Epidermal melanocyte (primary cell): Measurements from ENCODE around the gene GDF2.
A peak's percentile ranks its signal among the peaks of the same experiment; 100 is the strongest.

Experiments
- DNase-seq: peaks from one replicate; pipeline ENCODE4 v3.0.0; 2011; ENCODE audit warnings: low spot score; ENCODE audit not compliant: insufficient read length

GDF2 gene

DNA sequence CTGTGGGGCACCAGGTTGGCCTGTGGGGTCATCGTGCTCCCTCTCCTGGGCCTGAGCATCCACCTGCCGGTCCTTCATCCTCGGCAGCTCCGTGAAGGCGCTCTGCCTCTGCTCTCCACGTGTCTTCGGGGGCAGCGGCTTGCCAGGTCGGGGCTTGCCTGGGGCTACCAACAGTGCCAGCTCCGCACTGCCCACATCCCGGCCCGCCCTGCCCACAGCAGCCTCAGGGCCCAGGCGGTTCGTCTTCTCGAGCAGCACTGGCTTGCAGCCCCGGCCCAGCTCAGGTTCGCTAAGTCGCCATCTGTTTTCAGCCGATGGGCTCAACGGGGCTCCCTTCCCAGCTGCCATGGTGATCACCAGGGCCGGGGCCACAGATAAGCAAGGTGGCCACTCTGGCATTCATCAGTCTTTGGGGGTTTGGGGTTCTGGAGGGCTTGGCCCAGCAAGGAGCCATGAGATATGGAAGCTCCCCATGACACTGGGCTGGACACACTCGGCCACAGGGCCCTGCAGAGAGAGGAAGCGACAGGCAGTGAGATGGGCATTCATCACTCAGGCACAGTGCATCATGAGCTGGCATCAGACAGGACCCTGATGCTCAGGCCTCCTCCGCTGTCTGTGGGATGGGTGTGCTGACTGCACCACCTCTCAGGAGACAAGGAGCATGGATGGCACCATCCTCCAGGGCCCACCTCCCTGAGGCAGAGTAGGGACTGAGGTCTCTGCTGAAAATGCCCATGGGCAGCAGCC lies 46.4 kb downstream of the GDF2 start:
- no peak for DNase-seq

DNA sequence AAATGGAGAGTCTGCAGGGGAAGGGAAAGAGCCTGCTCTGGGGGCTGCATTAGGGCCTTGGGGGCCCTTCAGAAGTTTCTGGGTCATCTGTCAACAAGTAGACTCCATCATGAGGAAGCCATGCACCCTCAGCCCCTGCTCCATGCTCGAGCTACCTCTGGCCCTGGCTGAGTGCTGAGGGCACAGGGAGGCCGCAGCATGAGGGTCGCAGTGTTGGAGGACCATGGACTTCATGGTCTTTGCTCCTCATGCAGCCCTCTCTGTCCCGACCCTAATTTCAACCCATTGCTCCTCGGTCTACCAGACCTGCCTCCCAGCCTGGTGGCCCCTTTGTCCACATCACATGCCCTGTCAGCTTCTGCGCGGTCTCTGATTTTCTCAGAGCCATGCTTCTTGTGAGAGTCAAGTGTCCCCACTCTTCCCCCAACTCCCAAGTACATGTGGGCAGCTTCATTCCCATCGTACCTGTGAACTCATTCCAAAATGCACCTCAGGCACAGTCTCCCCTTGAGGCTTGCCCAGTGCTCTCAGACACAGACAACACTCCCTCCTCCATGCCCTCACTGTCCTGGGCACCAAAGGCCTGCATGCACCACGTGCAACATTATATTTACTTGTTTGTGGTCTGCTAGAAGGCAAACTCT lies 47.1 kb downstream of the GDF2 start:
- DNase-seq, result no peak

DNA sequence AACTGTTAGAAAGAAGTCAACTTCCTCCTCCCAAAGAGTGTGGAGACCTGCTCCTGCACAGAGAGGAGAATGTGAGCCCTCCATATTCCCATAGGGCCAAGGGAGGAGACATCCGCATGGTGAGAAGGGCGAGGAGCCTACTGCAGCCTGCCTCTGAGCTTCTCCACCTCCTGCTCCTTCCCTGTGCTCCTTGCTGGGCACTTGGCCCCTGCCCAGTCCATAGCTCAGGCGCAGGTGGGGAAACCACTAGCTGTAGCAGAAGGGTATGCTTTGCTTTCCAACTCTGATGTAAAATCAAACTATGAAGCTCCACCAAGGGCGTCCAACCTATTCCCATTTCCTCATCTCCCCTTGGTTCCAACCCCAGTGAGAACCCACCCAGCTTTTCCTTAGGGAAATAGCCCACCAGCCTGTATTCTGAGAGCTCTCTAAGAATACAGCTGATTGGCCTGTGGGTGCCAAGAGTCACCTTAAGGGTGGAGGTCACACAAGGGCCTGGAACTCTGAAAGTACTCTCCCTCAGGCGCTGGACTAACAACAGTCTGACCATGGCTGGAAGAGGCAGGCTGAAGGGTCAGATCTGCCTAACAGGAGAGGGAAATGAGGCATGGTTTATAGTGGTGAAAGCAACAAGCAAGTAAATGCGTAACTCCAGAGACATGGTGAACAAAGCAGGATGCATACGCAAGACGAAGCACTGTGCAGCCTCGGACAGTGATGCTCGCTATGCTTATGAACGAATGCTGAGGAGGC lies 47.9 kb downstream of the GDF2 start:
- peak; percentile 12 for DNase-seq

DNA sequence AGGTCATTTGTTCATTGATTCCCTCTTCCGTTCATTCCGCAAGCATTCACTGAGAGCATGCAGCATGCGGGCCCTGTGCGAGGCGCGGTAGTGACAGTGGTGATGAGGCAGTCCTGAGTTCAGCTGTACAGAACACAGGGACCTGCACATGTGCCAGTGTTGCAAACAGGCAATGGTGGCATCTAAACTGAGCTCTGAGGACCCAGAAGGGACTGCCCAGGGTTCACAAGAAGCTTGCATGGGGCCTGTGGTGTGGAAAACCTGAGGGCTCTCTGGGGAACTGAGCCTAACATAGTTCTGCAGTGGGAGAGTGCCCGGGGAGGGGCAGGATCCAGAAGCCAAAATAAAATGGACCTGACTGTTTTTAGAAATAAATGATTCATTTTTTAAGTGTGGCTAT lies 48.6 kb downstream of the GDF2 start:
- DNase-seq, result peak; percentile 10

DNA sequence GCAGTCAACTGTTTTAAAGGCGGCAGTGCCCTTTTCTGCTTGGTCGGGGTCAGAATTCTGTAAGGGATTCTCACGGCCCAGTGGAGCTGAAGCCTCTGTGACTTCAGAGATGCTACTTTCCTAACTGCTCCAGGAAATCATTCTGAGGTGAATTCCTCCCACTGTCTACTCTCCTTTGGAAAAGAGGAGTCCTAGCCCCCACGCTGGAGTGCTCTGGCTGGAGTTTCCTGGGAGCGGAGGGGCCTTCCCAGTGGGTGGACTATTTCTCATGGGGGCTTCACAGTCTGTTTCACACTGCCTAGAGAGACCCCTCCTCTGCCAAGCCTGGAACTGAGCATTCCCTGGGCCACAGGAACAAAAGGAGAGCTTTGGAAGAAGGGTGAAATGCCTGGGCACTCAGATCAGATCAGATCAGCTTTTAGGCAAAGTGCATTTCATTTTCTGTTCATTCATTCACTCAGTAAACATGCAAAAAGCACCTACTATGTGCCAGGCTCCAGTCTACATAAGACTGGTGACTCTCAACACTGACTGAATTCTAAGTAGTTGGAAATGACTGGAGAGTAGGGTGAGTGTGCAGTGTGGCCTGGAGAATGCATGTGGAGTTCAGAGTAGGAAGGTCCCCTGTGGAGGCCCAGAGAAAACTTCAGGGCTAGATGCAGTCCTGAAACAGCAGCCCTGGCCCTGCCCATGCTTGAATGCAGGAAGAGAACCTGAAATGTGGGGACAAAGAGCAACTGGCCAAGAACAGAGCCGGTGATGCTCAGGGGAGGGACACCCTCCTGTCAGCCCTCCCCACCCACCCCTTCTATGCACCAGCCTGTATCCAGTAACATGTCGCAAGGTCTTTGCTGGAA lies 49.6 kb downstream of the GDF2 start:
- peak; percentile 4 for DNase-seq

DNA sequence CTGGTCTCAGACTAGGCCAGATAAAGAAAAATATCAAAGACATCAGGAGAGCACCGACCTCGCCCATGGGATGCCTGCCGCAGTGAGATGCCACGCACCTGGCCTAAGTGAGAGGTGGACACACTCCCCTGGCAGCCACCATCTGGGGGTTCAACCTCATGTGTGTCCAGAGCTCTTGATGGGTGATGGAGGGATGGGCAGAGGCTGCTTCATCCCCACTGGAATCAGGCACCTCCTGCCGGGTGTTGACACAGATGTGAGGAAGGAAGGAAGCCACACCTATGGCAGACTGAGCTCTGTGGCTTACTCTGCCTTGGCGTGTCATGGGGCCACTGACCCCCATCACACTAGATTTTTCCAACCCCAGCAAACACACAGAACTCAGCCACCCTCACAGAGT lies 50.5 kb downstream of the GDF2 start:
- peak; percentile 8 for DNase-seq

DNA sequence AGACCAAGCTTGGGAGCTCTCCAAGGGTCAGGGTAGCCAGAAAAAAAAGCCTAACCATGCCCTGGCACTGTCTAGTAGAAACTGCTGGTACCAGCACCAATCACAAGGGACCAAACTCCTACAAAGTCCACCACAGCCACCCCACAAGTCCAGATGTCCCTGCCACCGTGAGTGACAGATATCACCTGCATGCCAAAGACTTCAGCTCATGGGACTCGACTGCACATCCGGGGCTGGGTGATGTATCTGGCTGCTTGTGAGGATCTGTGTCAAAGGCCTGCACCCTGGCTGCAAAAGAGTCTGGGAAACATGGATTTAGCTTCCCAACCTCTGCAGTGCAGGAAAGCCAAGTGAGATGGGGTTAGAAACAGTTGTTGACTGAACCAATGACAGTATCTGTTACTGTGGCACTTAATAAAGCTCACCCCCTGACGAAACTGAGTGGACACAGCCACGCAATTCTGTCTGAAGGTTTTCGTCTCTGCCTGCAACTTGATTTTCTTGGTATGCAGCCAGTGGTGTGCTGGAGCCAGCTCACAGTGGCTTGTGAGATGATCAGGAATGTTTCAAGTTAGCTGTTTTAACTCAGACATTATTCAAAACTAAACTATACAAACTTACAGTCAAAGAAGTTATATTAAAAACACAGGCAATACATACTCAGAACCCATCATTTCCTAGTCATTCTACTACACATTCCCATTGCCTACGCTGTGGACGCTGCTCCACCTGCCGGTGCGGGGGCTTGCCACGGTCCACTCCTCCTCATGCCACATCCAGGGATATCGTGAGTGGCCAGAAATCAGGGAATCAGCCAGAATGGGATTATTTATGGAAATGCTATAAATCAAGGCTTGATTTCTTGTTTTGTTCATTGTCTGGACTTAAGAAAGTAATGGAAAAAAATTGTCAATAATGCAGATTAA lies 52.6 kb downstream of the GDF2 start:
- peak; percentile 19 for DNase-seq

DNA sequence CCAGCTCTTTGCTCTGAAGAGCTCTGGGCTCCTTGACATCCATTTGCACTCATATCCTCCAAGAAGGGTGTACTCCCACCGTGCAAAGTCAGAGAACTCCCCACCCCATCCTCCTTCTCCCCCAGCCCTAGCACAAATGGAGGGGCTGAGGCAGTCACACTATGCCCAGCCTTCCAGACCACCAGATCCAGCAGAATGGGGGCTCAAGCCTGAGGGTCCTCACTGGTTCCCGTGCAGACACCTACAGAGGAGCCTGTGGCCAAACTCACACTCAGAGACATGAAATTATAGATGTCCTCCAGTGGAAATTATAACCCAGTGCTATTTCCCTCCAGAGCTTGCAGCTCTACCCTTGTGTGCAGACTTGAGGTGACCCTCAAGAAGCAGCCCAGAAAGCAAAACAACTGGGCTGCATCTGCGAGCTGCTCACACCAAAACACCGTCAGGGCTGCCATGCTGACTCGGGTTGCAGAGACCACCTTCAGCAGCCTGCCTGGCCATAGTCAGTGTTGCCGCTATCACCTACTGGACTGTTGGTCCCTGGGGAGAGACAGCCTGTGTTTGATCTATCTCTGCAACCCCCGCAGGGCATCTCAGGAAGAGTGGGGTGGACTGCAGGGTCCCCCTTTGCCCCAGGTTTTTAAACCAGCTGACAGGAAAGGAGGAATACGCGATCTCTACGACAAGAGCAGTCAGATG lies 54.4 kb downstream of the GDF2 start:
- peak; percentile 3 for DNase-seq
